Measurements from ENCODE around the gene ZMPSTE24.

DNA sequence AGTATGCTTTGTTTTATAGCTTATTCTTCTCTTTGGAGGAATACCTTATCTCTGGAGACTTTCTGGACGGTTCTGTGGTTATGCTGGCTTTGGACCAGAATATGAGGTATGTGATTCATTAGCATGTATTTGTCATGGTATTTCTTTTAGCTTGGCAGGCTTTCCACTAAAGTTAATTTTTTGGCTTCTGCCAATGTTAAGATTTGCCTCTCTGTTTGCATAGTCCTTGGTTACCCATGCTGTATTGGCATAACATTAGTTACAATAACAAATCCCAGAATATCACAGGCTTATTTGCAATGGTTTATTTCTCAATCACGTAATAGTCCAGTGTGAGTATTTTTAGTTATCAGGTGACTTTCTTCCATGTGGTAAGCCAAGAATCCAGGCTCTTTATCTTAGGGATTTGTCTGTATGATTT lies 9.7 kb downstream of the ZMPSTE24 start:
- TF ChIP-seq, protein P1, sequence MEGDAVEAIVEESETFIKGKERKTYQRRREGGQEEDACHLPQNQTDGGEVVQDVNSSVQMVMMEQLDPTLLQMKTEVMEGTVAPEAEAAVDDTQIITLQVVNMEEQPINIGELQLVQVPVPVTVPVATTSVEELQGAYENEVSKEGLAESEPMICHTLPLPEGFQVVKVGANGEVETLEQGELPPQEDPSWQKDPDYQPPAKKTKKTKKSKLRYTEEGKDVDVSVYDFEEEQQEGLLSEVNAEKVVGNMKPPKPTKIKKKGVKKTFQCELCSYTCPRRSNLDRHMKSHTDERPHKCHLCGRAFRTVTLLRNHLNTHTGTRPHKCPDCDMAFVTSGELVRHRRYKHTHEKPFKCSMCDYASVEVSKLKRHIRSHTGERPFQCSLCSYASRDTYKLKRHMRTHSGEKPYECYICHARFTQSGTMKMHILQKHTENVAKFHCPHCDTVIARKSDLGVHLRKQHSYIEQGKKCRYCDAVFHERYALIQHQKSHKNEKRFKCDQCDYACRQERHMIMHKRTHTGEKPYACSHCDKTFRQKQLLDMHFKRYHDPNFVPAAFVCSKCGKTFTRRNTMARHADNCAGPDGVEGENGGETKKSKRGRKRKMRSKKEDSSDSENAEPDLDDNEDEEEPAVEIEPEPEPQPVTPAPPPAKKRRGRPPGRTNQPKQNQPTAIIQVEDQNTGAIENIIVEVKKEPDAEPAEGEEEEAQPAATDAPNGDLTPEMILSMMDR (IDR thresholded peaks at IDR 0.05; ENCODE audit: low read depth, low read length): no peak
- TF ChIP-seq EZH2phosphoT487 (IDR thresholded peaks at IDR 0.05; ENCODE audit: low read depth): no peak

All from OCI-LY3 (cell line).